SH-SY5Y (cell line): ENCODE results near the gene KMT2E.

ENCODE experiments used
- GATA2 ChIP-seq: IDR thresholded peaks from 2 replicates; pipeline ENCODE4 v1.6.1; 2011; ENCODE audit warnings: mild to moderate bottlenecking, low read depth, low read length
- GATA3 ChIP-seq: IDR thresholded peaks from 2 replicates; pipeline ENCODE4 v1.6.1; 2011; ENCODE audit warnings: low read depth, mild to moderate bottlenecking, low read length, moderate library complexity

GRCh38 chr7:104984585-104985258, 29.3 kb upstream of the KMT2E start:
- TF ChIP-seq GATA3 (no peak), GATA2 (no peak)
